Sigmoid colon (tissue), 4 donors: ENCODE data around the gene GAPVD1.

ENCODE experiments used
- CTCF ChIP-seq, 4 experiments: fragments of 450-650 bp in 3 of 4; fragments of 200-600 bp in 1 of 4; IDR thresholded peaks; one replicate each; pipeline ENCODE4 v1.5.1; 2016 to 2019; ENCODE audit warnings: antibody characterized with exemption in 4 of 4, mild to moderate bottlenecking in 3 of 4, moderate library complexity in 2 of 4
- EP300 ChIP-seq, 4 donors: sonication (generic); formaldehyde crosslinking; IDR thresholded peaks; one replicate each; pipeline ENCODE4 v1.6.1; 2017; ENCODE audit warnings: antibody characterized with exemption in 4 of 4
- POLR2A ChIP-seq, 2 donors: fragments of 450-650 bp; IDR thresholded peaks; one replicate each; pipeline ENCODE4 v1.6.1; 2016; ENCODE audit warnings: antibody characterized with exemption in 2 of 2, mild to moderate bottlenecking in 2 of 2, moderate library complexity in 2 of 2
- POLR2AphosphoS5 ChIP-seq, 4 donors: sonication (generic); formaldehyde crosslinking; IDR thresholded peaks; one replicate each; pipeline ENCODE4 v1.6.1; 2017; ENCODE audit warnings: antibody characterized with exemption in 4 of 4

- no peak for TF ChIP-seq CTCF (IDR thresholded peaks at IDR 0.05)
- TF ChIP-seq POLR2AphosphoS5 (IDR thresholded peaks at IDR 0.05): no peak
- TF ChIP-seq POLR2A (IDR thresholded peaks at IDR 0.05): no peak
- TF ChIP-seq EP300 (IDR thresholded peaks at IDR 0.05): no peak
Observed at GRCh38 chr9:125398243-125398642, 136.6 kb downstream of the GAPVD1 start.
